Activated naive CD4-positive, alpha-beta T cell treated with Interleukin-2 at 50 U/mL for 16 hours (primary cell): Measurements from ENCODE around the gene CAVIN2.
A peak's percentile ranks its signal among the peaks of the same experiment; 100 is the strongest.

Experiments used
- DNase-seq: peaks from one replicate; pipeline ENCODE4 v3.0.0-alpha.2; 2020

CAVIN2 gene

DNA sequence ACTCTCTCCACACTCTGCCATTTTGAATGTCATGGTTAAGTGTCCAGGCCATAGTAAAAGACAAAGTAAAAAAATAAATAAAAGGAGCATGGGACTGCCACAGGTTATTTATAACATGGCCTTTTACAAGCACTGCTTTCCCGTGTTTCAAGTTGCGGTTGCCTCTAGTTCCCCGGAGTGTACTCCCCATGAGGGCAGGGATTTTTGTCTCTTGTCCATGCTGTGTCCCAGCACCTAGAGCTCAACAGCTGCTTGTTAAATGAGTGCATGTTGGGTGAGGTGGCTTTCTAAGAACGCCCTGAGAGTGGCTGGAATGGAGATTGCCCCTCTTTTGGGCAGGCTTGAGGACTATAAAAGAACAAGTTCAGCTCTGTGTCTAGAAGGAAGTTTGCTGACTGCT, 8.4 kb downstream of the CAVIN2 start:
- no peak for DNase-seq

DNA sequence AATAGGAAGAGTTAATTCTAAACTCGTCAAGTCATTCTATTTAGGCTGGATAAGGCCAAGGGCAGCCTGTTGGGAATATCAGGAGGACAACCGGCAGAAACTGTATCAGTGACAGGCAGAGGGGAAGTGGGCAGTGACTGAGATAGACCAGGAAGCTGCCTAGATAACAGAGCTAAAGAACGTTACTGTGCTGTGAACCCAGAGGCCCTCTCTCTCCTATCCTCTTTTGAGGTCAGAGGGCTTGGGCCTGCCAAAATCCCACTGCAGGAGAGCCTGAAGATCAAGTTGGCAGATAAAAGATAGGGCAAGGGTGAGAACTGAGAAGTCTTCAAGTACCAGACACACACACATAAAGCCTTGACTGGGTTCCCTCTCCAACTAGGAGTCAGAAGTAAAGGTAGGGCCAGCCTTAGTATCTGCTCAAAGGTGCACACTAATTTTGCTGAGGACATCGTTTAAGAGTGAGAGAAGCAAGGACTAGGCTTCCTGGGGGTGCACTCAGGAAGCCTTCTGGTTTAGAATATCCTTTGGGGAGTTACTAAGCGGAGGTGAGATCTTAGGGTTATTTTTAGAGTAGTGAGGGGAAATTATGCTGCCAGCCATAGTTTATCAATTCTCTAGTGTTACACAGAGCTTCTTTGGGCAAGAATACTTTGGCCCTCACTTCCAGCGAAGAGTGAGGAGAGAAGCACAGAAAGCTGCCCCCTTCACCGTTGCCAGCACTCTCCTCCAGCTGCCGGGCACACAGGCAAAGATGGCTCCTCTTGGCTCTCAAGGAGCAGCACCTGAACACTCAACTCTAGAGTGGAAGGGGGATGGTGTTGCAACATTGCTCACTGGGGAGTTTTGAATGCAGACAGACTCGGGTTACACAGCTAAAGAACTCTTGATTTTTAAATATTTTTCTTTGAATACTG, 9.8 kb downstream of the CAVIN2 start:
- DNase-seq = no peak

DNA sequence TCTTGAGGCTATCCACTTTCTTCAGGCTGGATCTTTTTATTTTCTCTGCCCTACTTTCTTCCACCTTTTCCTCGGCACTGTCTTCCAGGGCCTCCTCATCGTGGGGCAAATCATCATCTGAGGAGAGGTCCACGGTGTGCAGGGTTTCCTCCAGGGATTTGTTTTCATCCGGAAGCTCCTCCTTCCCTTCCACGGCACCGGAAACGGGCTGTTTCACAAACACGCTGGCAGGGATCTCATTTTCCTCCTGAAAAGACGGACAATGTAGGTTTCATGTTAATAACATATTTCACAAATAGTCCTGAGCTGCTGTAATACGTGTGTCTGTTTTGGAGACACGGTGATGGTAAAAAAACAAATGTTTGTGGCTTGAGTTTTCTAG, 10.4 kb downstream of the CAVIN2 start:
- no peak for DNase-seq

GRCh38 chr2:191835539-191836350, 11.1 kb downstream of the CAVIN2 start:
- no peak for DNase-seq

- no peak for DNase-seq
Measured at GRCh38 chr2:191835100-191835499, 11.8 kb downstream of the CAVIN2 start.

GRCh38 chr2:191833356-191833755, 13.5 kb downstream of the CAVIN2 start:
- no peak for DNase-seq

GRCh38 chr2:191832668-191833067, 14.2 kb downstream of the CAVIN2 start:
- no peak for DNase-seq

DNA sequence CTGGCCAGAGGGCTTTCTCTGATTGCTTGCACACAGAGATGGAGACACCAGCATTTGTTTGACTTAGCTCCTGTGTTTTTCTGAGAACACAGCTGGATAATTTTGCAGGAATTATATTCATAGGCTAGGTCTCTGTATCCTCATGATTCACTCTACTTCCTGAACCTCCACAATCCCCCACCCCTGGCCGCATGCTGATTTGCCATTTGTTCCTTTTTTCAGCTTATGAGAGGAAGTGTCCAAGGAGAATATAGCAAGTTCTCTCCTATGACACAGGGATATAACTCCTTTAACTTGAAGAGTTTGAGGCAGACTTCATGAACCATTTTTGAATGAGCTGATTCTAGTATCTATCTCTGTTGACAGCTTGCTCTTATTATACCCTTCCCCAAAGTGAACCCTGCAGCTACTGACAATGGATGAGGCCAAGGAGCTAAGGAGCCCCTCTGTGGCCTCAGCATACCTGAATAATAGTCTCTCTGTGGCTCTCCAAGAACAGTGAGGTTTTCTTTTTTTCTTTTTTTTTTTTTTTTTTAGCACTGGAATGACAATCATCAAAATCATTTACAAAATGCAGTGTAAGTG, 15.4 kb downstream of the CAVIN2 start:
- no peak for DNase-seq

DNA sequence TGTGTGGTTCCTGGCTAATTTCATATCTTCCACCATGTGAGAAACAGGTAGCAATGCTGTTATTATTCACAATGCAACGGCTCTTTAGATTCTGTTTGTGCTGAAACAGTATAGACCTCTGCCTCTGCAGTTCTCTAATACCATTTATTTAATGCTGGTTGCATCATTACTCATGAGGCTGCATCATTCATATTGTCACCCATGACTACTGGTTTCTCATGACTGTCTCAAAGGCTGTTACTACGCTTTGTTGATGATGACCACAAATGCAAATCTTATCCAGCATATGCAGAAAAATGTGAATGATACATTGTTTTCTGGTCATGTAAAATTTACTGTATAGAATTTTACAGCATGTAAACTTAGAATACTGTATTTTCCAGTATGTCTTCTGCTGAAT, 22.5 kb downstream of the CAVIN2 start:
- DNase-seq = no peak

DNA sequence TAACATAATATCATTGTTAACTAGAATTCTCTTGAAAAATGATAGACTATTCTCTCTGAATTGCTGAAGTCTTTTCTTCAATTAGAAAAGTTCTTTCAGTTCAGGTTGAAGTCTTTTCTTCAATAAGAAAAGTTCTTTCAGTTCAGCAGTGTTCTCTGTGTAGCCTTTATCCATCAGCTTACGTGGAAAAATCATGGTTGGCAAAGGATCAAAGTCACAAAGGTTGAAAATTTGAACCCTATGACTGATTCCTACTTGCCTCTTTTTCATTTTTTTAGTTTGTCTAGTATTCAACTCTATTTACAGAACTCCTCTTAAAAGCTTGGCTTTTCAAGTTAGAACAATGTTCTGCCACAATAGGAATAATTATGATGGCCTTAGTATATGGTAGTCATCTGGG, 25.8 kb downstream of the CAVIN2 start:
- no peak for DNase-seq

DNA sequence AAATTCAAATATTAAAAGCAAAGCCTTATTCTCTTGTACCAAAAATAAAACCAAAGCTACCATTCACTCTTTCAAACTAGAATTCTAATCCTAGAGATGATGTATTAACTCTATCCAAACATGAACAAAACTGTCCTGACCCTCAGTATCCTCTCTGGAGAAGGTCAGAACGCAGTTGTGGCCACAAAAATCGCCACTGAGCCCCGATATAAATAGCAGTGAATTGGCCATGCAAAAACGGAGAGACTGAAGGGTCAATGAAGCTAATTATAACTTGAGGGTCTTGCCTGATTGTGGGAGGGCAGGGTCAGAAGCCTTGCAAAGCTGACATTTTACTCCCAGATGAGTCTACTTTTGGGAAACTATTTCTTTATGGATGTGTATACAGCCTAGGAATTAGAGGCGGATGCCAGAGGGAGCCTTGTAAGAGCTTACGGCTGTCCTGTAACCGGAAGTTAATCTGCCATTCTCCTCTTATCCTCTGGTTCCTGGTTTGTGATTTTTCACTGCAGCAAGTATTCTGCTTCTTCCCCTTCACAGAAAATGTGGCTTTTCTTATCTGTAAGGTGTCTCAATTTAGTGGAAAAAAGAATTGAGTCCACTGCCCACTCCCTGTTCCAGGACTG, 28.1 kb downstream of the CAVIN2 start:
- DNase-seq = no peak

GRCh38 chr2:191818133-191818532, 28.8 kb downstream of the CAVIN2 start:
- no peak for DNase-seq

DNA sequence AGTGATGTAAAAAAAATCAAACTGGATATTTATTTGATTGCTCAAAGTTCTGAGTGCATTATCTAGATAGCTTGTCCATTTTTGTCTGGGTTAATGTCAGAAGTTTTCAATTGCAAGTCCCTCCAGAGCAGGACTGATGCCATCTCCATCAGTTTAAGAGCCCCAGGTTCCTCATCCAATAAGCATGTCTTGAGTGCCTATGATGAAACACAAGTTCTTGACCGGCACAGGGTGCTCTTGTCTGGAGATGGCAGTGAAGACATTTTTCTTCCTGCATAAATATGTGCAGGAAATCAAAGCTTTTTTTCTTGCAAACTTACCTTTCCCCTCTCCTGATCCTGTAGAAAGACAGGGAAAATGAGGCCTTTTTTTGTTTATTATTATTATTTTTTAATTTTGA, 31.9 kb downstream of the CAVIN2 start:
- DNase-seq = no peak

- no peak for DNase-seq
Measured at GRCh38 chr2:191813943-191814342, 32.9 kb downstream of the CAVIN2 start.

DNA sequence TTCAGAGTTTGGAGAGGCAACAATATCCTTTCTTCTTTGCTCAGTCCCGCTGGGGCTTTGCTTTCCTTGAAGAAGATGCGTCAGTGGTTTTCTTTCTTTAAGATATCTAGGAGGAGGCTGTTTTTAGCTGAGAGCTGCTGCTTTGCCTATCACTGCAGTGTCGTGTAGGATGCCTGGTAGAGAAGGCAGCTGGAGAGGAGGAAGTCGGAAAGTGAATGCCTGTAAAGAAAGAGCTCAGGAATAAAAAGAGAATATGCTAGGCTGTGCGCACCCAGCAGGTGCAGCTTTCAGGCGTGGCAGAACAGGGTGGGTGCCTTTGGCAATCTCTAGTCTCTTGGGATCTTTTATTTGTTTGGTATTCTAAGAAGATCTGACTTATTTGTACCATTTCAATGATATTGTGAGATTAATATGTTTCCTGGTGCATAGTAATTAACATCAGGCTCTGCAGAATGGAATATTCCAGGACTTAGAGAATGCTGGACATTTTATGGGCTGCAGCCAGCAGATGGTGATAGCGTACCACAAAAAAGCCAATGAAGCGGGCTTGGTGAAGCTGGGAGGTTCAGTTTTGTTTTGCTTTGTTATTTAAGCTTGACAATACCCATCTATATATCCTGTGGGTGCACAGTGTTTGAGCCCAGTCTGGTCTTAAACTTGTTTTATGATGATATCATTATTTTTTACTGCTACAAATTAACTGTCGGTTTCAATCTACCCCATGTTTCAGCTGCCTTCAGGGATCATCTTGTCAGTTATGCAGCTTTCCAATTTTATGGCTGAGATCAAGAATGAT, 34.9 kb downstream of the CAVIN2 start:
- peak; percentile 29 for DNase-seq

DNA sequence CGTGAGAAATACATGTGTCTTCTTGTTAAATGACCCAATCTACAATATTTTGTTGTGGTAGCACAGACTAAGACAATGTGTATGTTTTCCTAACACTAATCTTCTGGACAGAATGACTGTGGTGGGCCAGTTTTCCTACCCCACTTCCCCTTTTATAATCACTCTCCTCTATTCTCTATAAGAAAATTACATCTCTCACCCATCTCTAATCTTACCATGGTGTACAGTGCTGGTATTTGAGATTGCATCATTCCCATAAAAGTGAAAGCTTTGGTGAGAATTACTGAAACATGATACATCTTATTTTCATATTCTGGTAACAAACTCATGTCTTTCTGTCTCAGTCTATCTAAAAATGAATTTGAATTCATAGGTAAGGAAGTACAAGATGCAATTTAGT, 40.5 kb downstream of the CAVIN2 start:
- no peak for DNase-seq

DNA sequence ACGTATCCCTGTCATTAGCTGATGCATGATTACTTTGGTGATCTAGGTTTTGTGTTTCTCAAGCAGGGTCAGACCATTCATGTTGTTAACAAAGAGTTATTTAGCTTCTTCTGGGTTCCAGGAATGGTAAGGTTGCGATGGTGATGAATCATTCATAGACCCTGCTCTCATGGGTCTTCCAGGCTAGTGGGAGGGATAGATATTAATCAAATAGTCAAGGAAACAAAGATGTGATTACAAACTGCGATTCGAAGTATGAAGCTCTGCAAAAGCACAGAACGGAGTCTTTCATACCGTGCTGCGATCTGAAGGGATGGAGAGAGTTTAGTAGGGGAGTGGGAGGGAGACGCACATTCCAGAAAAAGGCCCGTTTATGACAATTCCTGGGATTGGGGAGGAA, 42.1 kb downstream of the CAVIN2 start:
- DNase-seq = no peak

DNA sequence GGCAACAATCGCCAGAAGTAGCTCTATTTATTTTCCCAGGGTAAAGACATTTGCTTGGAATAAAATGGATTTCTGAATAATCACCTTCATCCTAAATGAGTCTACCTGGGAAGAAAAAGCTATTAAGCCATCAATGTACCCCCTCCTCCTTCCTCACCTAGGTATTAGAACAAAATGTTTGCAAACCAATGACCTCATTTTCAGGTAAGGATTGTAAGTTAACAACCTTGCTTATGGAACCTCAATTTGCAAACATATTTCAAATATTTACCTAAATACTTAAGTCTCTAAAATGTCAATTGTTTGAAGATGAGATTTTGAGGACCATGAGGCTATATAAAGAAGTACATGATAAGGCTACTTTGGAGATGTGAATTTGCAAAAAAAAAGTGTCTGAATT, 43.9 kb downstream of the CAVIN2 start:
- no peak for DNase-seq

DNA sequence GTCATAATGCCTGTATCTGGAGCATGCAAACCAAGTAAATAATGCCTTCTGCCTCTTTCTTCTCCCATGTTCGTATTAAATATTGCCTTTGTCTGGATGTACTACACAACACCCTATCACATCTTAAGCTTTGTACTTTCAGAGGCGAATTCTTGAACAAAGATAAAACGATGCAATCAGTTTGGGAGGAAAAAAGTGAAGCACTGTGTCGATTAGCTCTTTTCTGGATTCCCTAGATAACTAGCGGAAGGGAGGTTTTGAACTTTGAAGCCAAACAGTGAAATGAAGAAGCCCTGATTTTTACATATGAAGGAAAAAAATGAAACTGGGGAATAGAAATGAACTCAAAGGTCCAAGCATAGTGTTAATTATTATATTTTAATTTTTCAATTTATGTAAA, 44.7 kb downstream of the CAVIN2 start:
- DNase-seq = no peak

DNA sequence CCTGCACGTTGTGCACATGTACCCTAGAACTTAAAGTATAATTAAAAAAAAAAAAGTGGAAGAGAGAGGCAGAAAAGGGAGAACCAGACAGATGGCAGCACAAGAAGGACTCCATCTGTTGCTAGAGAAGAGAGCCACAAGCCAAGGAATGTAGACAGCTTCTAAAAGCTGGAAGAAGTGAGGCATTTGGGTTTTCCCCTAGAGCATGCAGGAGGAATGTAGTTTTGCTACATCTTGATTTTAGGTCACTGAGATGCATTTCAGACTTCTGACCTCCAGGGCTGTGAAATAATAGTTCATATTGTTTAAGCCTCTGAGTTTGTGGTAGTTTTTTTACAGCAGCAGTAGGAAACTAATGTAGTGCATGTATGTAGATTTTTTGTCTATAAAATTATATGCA, 46.0 kb downstream of the CAVIN2 start:
- DNase-seq = no peak

DNA sequence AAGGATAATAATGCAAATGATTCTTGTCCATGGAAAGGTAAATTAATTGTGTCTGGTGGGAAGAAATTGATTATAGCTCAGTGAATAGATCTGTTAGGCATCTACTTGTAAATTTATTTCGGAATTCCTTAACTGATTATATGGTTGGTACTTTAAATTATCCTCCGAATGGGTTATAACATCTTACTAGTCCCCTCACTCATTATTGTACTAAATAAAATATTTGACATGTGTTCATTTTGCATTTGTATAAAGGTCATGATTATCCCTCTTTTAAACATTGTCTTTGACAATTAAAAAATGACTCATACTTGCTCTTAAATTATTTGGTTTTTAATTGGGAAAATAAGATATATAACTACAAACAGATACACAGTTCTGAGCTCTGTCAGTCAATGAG, 47.4 kb downstream of the CAVIN2 start:
- DNase-seq = no peak
